NCI-H446 treated with DMSO at 0.1 percent for 48 hours (cell line): ENCODE data around the gene LYSMD3.

Source experiments
- DNase-seq: peaks from one replicate; lab custom pipeline; 2025; lab: John Stamatoyannopoulos, UW

LYSMD3 gene

DNA sequence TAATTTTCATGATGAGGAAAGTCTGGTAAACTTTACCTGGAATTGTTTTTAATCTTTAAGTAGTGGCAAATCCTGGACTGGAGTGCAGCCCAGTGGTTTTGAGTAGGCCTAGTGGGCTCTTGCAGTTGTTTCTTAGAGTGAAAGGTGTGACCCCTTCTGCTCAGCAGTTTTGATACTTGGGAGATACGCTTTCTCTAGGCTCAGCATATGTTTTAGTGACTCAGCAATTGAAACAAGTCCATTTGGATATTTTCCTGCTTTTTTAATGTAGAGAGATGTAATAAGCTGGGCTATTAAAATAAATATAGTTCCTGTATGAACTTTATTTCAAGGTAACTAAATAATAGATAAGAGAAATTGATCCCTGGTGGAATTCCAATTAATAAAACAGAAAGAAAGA lies 48.7 kb downstream of the LYSMD3 start:
- DNase-seq, result no peak

DNA sequence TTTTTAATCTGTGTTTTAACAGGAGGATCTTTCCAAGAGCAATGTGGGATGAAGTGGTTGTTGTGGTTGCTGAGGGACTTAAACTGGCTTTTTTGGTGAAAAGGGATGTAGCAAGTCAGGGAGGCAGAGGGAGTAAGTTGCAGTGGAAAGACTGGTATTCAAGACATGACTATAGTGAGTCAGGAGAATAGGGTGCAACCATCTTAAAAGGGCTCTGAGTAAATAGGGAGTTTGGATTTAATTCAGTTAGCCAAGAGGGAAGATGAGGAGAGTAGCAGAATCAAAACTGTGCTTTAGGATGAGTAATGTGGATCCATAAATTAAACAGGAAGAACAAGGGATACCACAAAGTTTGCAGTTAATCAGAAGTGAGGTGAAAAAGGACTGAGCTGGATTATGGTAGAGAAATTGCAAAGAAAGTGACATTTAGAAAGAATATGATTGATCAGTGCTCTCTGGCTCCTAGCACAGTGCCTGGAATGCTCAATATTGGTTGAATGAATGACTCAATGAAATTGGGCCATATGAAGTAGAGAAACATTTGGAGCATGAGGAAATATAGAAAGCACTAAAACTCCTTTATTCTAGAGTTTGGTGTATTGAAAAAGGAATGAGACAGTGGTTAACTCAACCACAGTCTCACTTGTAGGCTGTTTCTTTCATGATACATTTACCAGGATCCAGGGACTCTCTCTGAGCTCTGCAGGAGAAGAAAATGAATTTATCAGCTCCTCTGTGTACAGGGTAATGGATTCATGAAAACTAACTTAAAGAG lies 49.6 kb downstream of the LYSMD3 start:
- no peak for DNase-seq

GRCh38 chr5:90477621-90478215 lies 51.7 kb downstream of the LYSMD3 start:
- no peak for DNase-seq

- no peak for DNase-seq
Measured at GRCh38 chr5:90477073-90477472, 52.3 kb downstream of the LYSMD3 start.

DNA sequence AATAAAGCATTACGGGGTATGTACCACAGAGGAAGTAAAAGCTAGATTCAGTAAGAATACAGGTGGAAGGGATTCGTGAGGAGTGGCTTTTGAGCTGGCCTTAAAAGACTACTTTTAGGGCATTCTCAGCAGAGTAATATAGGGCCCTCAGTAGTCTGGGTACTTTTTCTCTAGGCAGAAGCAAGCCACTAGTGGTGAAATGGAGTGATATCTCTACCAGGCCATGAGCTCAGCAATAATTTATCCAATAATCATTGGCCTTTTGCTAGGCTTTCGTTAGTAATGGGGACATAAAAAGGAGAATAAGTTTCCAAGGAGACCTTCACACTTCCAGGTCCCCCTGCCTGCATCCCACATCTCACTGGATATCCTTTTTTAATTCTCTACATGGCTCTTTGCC lies 53.0 kb downstream of the LYSMD3 start:
- no peak for DNase-seq

DNA sequence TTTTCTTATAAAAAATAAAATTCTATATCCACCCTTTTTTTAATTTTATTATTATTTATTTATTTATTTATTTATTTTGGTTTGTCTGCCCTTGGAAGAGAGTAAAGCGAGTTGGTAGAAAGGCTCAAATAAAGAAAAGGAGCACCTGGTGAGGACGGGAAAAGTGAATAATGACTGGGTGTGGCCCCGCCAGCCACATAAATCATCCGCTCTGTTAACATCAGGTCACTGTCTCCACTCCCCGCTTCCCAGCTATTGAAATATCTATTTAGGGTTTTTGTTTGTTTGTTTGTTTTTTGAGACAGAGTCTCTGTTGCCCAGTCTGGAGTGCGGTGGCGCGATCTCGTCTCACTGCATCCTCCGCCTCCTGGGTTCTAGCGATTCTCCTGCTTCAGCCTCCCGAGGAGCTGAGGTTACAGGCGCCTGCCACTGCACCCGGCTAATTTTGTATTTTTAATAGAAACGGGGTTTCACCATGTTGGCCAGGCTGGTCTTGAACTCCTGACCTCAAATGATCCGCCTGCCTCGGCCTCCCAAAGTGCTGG lies 53.9 kb downstream of the LYSMD3 start:
- no peak for DNase-seq

DNA sequence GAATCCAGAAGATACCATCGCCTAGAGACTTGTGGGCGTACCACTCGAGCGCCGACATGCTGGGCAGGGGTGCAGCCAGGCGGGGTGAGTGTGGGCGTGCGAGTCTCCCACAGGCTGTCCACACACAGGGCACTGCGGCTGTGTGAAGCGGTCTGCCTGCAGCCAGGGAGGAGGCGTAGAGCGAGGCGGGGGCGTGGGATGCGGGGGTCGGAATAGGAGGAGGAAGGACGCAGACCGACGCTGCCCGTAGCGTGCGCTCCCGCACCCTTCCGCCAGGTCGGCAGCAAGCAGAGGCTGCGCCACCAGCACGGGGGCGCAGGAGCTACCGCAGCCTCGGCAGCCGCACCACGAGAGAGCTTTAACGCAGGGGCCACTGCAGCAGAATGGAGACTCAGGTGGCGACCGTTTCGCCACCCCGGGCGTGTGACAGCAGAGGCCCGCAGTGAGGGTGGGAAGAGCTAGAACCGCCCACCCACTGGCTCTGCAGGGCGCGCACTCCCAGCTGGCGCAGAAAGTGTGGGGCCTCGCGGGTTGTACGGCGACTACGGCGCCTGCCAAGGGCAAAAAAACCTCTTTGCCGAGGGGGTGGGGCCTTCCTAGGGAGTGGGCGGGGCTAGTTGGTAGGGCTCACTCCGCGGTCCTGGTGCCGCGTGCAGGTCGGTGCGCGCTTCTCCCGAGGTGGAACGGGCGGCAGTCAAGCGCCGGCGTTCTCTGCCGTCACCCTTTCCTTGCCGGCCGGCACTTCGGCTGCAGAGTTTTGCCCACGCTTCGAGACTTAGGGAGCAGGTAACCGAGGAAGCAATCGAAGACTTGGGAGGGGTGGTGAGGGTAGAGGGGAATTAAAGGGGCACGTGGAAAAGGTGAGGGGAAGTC lies 54.9 kb downstream of the LYSMD3 start, which contains the start of the genes MBLAC2 and POLR3G:
TSS of gene MBLAC2 (minus strand) at position 537 of the 873 bp plus-strand sequence. CDS start at position 58, 479 bp downstream.
TSS of gene POLR3G (plus strand) at position 630 of the 873 bp plus-strand sequence. CDS start 10,704 bp downstream, outside the sequence.
- DNase-seq, result peak; percentile 84

DNA sequence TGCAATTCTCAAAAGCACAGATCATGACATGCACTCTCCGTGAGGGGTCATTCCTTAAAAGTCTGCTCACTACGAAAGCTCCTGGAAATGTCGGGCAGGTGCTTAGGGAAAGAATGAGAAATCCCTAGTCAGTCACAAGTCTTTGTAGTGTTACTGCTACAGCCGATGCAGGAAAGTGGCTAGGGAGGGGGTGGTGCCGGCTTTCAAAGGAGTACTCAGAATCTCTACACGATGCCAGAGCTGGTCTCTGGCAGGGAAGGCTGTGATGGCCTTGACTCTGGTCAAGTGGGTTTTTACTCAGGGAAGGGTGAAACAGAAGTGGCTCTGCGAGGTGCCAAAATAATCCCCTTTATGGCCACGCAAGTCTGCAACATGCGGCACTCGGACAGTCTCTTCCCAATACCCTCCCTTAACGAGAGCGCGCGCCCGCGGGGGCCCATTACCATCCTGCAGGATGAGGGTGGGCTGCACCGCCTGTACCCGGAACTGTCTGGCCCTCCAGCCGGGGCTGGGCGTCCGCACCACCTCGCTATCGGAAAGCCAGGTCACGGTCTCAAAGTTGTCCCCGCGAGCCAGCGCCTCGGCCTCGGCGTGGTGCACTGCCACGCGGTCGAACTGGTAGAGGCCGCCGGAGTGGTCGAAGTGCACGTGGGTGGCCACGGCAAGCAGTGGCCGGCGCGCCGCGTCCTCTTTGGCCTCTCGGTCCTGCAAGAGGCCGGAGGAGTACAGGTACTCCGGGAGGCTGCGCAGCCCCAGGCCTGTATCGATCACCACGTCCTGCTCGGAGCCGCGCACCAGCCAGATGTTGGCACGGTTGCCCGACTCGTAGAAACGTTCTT lies 55.8 kb downstream of the LYSMD3 start:
- no peak for DNase-seq

- DNase-seq, result no peak
Measured at GRCh38 chr5:90472783-90473395, 56.5 kb downstream of the LYSMD3 start.
